Ureter (tissue), 1 donor: ENCODE results near the gene TRNT1. TPM values are rescaled to one million over a fixed set of nuclear protein-coding genes. Genes with fewer than 3 reads are reported as not detected.

Source experiments
- DNase-seq: peaks from one replicate; pipeline ENCODE4 v3.0.0-alpha.2; 2020; ENCODE audit warnings: low spot score
- total RNA-seq: library from RNA; stranded (reverse); gene quantifications from one replicate; pipeline ENCODE4 v1.2.4, GENCODE V29; 2023
- donor health status: DM: yes; HTN: yes; CAD: no.

Gene TRNT1
- total RNA-seq, 1 donor from 2014 or later, result 44.0 TPM

DNA sequence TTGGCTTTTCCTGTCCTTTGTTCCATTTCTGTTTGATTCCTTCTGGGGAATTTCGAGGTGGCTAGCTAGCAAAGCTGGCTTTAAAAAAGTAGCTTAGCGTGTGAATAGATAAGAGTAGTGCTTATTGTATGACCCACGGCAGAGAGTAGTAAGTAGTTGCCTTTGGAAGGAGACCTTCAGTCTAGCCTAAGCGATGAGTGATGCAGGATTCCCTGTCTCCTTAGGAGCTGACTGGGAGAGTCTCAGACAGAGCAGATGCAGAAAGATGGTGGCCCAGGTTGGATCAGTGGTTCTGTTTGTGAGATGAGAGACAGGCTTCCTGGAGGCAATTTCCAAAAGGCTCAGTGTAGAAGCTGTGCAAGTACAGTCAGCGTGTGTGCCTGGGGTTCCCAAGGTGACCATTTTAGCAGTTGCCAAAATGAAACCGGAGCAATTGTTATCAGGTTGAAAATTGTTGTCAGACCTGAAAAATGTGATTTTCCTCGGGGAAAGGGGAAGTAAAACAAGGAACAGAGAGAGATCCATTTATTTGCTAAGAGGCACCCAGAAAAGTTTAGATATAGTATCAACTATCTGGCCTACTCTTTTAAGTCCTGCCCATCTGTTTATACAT is 15.9 kb upstream of the TRNT1 start:
- no peak for DNase-seq

DNA sequence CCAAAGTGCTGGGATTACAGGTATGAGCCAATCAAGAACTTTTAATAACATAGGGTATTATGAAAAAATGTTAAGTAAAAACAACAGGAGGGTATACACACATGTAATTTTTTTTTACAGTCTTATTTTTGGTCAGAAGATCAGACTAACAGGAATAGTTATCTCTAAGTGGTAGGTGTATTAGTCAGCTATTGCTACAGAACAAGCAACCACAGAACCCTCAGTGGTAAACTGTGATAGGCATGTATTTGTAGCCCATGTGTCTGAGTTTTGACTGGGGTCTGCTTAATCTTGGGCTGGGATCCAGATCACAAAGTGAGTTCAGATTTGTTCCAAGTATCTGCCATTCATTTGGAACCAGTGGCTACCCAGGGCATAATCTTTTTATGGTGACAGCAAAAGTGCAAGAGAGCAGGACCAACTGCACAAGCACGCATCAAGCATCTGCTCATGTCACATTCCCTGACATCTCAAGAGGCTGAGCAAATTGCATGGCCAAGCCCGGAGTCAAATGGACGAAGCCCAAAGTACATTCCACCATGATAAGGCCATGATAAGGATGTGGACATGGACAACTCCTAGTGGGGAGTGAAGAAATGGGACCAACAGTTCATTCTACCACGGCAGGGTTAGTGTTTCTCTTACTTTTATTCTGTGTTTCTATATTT is 13.6 kb upstream of the TRNT1 start:
- DNase-seq, result no peak

DNA sequence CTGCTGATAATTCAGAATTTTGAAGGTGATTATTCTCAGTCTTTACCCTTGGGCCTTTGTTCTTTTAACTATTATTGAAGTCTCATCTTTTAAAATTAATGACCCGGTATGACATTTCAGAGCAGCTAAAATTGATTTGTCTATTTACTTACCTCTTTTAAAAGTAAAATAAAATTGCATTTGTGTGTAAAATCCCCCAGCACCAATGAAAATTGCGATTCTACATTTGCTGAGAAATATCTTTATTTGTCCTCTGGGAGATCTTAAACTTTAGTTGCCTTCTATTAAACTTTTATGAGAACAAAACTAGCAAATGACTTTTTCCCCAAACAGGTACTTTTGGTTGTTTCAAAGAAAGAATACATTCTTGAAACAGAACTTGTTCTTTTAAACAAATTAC is 9.1 kb upstream of the TRNT1 start:
- DNase-seq, result no peak

DNA sequence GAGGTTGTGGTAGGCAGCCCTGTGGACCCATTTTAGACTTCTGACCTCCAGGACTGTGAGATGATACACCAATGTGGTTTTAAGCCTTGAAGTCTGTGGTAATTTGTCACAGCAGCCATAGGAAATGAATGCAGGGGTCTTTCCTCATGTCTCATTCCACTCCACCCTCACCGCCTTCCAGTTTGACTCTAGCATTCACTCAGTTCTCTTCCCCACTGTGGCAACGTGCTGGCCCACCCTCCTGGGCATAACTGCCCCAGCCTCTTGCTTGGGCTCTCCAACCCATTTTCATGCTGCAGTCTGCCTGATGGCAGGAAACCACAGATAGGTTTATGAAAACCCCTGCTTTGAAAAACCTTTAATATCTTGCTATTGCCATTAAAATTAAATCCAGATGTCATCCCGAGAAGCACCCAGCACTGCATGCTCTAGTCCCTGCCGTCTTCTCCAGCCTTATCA is 7.3 kb upstream of the TRNT1 start:
- no peak for DNase-seq

DNA sequence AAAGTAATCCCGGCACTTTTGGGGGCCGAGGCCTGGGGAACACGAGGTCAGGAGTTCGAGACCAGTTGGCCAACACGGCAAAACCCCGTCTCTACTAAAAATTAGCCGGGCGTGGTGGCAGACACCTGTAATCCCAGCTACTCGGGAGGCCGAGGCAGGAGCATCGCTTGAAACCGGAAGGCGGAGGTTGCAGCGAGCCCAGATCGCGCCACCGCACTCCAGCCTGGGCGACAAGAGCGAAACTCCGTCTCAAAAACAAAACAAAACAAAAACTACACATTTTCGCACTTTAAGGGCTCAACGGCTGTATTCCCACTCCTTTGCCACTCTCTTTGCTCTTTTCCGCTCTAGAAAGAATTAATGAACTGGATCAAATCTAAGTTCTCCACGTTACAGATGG is 763 bp upstream of the TRNT1 start:
- no peak for DNase-seq

DNA sequence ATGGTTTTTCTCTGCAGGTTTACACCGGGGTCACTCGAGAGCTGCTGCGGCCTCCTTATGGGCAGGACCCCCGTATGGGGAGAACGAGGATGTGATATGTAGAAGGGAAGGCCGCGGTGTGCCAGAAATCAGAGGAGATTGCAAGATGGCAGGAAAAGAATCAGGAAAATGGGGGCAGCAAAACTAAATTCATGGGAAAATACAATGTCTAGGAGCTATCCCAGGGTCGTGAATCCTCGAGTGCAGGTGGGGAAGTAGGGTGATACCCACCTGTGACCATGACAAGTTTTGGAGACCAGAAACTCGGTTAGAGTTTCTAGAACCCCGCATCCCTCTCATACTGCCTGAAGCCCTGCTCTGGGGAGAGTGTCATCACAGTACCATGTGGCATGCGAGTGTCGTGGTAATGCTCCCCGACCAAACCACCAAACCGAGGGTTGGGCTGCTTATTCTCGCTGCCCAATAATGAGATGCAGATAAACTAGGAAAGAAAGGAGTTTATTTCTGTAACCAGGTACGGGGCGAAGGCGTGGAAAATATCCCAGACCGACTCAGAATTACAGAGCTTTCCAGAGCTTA is 781 bp downstream of the TRNT1 start:
- DNase-seq, result no peak

DNA sequence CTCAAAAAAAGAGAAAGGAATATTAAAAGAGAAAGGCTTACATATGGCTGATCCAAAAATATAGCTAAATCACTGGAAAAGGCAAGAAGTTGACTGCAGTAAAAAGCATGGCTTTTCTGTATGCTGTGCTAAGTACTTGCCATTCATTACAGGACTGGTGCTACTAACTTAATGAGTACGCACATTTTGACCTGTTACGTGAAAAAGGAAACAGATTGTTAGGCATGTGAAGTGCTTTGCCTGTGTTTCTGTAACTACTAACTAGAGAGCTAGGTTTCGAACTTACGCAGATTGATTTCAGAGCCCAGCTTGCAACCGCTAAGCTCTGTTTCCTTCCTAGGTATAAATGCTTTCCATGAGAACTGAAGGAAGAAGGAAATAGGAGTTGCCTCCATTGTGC is 2.8 kb downstream of the TRNT1 start:
- DNase-seq, result no peak

DNA sequence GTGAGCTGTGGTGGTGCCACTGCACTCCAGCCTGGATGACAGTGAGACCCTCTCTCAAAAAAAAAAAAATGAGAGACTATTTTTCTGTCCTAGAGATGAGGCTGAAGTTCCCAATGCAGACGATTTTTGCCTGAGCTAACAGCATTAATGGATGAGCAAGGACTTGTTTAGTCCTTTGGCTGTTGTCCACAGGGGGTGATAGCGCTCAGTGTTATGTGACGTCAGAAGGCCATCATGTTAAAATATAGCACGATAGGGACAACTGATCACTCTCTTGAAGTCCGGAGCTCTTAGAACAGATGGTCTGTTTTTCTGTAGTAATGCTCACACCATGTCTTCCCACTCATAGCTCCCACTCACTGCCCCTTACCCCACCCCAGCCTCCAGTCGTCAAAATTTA is 6.8 kb downstream of the TRNT1 start:
- DNase-seq, result no peak

DNA sequence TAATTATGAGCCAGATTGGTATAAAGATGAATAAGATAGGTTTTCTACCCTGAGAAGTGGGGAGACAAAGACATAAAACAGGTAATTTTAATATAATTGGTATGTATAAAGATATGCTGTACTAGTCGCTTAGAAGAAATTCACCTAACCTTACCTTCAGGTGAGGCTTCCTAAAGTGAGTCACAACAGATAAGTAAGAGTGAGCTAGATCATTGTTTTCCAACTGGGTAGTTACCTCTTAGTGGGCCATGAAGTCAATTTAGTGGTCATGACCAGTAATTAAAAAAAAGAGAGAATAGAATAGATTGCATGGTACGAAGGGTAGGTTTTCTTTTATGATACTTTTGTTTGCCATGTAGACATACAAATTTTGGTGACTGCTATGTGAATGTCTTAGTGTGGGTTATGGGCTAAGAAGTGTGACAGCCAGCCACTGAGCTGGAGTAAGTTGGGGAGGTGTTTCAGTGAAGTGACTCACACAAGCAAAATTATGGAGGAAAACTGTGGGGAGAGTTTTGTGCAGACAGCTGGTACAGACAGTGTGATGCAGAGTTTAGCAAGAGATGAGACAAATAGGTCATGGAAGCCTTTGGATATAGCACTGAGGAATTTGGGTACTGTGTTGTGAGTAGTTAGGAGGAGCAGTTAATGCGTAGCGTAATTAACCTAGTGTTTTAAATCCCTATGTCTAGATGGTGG is 8.2 kb downstream of the TRNT1 start:
- DNase-seq, result no peak

DNA sequence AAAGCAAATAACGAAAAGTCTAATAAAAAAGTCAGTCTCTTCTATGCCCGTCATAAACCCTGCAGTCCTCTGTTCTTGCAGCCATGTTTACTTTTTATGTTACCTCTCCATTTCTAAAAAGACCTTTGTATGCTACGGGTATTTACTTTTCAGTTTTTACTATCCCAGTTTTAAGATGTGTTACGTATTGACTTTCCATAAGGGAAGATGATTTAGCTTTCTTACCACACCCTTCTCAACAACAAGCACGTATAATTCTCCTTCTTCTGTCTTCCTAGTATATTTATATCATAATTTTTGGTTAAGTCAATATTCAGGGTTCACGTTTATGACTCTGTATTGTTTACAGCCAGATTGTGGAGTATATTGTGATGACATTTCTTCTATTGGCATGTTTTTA is 10.8 kb downstream of the TRNT1 start:
- DNase-seq, result no peak

DNA sequence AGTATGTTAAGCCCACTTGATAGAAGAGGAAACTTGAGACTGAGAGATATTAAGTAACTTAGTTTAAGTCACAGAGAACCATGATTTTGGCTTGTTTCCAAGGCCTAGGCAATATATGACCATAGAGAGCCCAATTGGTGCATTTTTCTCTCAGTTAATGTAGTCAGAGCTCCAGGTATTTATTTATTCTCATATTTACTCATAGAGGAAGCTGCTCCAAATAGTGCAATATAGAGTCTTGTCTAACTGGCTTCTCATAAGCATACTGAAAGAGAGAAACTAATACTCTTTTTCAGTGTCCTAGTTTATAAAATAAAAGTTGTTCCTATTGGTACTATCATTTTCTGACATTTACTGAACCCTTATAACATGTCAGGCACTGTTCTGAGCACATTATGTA is 15.2 kb downstream of the TRNT1 start:
- DNase-seq, result no peak

DNA sequence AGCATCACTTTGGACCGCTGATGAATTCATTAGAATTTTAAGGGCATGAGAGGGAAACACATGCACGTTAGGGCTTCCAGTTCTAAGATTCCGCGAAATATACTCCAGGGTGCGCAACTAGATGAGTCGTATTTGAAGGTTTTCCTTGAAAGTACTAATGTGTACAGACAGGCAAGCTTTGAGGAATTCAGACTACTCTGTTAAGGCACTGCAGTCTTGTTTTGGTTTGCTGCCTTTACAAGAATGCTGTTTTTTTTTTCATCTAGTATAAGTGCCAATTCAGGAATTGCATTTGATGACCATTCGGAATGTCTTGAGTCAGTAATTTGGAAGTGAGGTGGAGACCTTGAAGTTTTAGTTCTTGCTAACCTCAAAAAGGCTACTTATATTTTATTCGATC is 19.1 kb downstream of the TRNT1 start:
- DNase-seq, result no peak

DNA sequence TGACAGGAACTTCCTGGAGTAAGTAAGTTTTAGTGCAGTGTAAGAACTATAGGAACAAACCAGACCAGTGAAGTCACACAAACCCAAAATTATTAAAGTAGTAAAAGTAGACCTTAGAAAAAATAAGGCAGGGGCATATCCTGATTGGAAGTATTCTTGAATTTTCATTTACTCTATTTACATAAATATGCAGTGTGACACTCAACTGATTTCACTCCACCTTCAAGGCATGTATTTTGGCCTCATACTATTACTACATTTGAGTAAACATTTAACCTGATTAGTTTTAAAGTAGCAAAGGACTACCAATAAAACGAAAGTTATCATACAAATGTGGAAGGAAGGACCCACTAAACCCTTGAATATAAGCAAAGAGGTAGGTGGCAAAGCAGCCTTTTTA is 22.8 kb downstream of the TRNT1 start:
- DNase-seq, result no peak

DNA sequence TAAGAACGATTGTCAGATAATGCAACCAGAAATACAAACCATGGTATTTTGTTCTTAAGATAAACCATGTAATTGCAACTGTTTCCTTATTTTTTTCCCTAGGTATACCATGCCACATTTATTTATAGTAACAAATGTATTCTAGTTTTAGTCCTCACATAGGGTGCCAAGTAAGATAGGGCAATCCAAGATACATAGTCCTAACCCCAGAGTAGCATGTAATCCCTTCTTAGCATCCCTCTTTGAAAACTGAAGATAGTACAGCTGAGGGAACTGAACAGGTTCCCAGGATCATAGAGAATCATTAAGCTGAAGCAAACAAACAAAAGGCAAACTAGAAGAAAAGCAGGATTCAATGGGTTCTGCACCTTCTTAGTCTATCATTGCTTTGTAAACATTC is 24.8 kb downstream of the TRNT1 start:
- DNase-seq, result no peak

DNA sequence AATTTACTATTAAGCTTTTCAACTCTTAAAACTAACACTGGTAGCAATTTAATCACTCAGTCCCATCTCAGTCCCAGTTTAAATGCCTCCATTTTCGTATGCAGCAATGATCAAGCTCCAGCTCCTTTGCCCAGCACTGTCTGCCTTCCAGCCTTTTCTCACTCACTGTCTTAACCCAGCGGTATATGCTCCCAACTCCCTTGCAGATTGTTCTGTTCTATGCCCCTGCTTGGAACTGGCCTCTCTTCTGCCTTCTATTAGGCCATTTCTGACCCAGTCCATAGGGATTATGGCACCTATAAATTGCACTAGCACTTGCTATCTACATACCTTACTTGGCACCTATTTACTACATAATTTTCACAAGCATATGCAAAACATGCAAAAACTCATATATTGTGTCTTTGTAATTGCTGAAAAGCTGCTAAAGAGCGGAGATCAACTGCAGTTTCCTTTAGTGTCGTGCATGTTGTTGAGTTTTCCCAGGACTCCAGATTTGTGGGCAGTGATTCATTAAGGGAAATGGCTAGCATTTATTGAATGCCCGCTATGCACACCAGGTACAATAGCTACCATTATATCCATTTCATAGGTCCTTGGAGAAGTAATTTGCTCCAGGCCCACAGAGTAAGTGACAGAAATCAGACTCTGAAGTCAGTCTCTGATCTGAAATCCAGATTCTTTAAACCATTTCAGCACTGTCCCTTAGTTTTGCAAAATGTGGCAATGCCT is 28.3 kb downstream of the TRNT1 start:
- DNase-seq, result no peak

DNA sequence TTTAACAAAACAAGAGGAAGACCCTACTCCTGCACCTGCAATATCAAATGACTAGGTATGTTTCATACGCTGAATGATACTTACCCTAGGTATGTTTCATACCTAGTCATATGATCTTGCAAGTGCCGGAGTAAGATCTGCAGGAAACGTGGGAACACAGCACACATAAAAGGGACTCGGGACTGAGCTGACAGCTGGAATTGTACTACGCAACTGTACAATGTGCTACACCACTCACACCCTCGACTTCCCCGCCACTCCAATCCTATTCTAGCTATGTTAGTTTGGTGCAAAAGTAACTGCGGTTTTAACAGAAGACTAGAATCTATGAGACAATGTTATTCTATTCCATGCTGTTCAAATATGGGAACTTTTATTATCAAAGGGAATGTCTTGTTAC is 30.7 kb downstream of the TRNT1 start:
- no peak for DNase-seq

DNA sequence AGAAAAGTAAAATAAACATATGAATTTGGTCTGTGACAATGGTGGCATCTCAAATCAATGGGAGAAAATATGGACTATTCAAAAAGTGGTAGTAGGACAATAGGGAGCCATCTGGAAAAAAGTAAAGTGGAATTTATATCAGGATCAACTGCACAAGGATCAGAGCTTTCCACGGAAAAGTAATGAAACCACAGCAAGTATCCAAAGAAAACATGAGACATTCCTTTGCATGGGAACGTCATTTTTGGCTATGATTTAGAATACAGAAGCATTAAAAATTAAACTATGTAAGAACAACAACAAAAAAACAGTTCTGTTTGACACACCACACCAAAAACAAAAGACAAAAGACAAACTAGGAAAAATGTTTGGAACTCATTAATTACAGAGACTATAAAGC is 34.1 kb downstream of the TRNT1 start:
- DNase-seq, result no peak

DNA sequence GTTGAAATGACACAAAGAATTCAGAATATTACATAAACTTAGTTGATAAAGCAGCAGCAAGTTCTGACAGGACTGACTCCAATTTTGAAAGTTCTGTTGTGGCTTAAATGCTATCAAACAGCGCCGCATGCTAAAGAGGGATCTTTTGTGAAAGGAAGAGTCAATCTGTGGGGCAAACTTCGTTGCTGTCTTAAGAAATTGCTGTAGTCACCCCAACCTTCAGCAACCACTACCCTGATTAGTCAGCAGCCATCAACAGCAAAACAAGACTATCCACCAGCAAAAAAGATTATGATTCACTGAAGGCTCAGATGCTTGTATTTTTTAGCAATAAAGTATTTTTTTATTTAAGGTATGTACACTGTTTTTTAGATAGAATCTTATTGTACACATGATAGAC is 38.5 kb downstream of the TRNT1 start:
- no peak for DNase-seq

DNA sequence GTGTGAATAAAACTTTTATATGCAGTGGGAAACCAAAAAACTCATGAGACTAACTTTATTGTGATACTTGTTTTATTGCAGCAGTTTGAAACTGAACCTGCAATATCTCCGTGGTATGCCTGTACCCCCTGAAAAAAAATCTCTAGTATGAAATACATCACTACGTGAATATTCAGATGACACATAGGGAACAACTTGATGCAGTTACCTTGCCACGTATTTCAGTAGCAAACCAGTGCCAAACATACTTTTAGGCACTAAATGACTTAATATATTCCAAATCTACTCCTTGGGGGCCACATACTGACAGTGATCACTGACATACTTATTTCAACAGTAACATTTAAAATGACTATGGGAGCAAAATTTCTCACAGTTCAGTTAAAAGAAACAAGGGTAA is 38.9 kb downstream of the TRNT1 start:
- DNase-seq, result no peak

DNA sequence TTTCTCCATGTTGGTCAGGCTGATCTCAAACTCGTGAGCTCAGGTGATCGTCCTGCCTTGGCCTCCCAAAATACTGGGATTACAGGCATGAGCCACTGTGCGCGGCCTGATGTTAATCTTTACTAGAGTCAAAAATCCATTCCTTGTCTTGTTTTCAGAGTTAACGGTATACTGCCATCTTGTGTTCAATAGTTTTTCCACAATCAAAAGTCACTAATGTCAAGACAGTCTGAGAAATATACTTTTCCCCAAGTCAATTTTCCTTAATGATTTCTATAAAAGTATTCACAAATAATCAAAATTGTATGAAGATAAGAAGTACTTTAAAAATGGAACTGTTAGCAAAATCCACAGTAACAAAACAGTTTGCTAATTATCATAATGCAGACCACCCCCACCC is 44.3 kb downstream of the TRNT1 start:
- no peak for DNase-seq

DNA sequence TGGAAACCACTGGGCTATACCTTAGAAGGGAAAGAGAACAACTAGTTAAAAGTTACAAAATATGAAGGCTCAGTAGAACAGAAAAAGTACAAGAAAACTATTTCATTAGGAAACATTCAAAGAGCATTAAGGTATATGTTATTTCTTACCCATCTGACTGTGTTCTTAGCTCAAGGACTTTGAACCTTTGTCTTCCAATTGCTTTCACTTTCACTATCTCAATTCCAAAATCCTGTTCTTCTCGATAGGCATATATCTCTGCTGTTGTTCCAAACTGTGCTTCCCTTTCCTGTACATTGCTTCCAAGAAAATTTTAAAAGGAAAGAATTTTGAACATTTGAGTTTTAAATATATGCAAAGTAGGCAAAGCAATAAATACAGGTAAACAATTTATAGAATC is 45.9 kb downstream of the TRNT1 start:
- DNase-seq, result no peak

DNA sequence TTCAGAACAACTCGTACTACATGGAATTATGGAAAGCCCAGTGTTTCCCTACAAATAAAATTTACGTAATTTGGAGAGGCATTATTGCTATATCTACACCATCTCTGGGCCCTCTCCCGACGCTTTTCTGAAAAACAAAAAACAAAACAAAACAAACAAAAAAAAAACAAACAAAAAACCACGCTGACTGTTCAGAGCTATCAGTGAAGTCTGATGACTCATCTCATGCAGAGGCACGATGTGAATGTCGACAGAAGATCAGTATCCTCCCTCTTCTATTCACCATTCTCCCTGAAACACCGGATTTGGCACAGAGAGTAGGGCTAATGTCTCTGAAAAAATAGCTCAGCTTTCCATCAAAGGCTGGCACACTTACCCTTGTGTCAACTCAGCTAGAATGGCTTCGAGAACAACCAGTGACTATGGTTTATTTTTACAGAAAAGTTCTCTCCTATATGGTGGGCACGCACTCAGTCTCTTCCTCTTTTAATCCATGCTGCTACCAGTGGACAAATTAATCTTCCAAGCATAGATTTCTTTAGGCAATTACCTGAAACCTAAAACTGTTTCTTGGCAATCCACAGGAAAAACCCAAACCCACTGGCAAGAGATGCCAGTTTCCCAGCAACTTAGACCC is 51.2 kb downstream of the TRNT1 start:
- DNase-seq, result no peak
